ENCODE results near the gene PIGQ.

Gene PIGQ

GRCh38 chr16:603933-604332 is 34.2 kb downstream of the PIGQ start (continued):
- TF ChIP-seq, protein P1, sequence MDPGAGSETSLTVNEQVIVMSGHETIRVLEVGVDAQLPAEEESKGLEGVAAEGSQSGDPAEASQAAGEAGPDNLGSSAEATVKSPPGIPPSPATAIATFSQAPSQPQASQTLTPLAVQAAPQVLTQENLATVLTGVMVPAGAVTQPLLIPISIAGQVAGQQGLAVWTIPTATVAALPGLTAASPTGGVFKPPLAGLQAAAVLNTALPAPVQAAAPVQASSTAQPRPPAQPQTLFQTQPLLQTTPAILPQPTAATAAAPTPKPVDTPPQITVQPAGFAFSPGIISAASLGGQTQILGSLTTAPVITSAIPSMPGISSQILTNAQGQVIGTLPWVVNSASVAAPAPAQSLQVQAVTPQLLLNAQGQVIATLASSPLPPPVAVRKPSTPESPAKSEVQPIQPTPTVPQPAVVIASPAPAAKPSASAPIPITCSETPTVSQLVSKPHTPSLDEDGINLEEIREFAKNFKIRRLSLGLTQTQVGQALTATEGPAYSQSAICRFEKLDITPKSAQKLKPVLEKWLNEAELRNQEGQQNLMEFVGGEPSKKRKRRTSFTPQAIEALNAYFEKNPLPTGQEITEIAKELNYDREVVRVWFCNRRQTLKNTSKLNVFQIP (CRISPR knock-in tag; IDR thresholded peaks at IDR 0.05; ENCODE audit: borderline replicate concordance, low read depth) = no peak

DNA sequence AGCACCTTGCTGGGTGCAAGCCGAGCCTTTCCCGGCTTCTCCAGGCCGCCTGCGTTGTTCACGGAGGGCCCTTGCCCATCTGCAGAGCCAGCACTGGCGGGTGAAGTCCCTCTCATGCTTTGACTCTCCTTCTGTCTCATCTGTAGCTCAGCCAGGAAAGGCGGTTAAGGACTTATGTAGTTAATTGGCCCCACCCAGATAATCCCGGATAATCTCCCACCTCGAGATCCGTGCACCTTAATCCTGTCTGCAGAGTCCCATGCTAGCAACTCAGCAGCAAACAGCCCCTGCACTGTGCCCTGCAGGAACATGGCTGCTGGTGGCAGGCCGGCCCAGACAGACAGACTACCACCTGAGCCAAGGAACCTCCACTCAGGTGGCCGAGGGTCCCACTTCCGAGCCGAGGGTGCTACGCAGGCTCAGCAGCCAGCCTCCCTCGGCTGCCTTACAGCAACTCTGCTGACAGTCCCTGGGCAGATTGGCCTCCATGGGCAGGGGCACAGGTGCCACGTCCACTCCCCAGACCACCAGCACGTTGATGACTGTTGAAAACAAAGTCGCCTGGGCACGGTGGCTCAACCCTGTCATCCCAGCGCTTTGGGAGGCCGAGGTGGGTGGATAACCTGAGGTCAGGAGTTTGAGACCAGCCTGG is 37.0 kb downstream of the PIGQ start:
- ATAC-seq = no peak
- TF ChIP-seq OSR1 (CRISPR knock-in tag; IDR thresholded peaks at IDR 0.05) = no peak
- no peak for TF ChIP-seq BACH2 (CRISPR knock-in tag; IDR thresholded peaks at IDR 0.05; ENCODE audit: borderline replicate concordance)
- TF ChIP-seq ZNF70 (CRISPR knock-in tag; IDR thresholded peaks at IDR 0.05) = no peak
- TF ChIP-seq, protein P2, sequence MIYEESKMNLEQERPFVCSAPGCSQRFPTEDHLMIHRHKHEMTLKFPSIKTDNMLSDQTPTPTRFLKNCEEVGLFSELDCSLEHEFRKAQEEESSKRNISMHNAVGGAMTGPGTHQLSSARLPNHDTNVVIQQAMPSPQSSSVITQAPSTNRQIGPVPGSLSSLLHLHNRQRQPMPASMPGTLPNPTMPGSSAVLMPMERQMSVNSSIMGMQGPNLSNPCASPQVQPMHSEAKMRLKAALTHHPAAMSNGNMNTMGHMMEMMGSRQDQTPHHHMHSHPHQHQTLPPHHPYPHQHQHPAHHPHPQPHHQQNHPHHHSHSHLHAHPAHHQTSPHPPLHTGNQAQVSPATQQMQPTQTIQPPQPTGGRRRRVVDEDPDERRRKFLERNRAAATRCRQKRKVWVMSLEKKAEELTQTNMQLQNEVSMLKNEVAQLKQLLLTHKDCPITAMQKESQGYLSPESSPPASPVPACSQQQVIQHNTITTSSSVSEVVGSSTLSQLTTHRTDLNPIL (CRISPR knock-in tag; IDR thresholded peaks at IDR 0.05; ENCODE audit: low read depth) = no peak
- no peak for TF ChIP-seq ESRRG (CRISPR knock-in tag; IDR thresholded peaks at IDR 0.05)
- no peak for TF ChIP-seq ISL1 (CRISPR knock-in tag; IDR thresholded peaks at IDR 0.05)
- TF ChIP-seq SNAI2 (CRISPR knock-in tag; IDR thresholded peaks at IDR 0.05) = no peak
- TF ChIP-seq PPARA (CRISPR knock-in tag; IDR thresholded peaks at IDR 0.05; ENCODE audit: borderline replicate concordance) = no peak
- TF ChIP-seq, protein P3, sequence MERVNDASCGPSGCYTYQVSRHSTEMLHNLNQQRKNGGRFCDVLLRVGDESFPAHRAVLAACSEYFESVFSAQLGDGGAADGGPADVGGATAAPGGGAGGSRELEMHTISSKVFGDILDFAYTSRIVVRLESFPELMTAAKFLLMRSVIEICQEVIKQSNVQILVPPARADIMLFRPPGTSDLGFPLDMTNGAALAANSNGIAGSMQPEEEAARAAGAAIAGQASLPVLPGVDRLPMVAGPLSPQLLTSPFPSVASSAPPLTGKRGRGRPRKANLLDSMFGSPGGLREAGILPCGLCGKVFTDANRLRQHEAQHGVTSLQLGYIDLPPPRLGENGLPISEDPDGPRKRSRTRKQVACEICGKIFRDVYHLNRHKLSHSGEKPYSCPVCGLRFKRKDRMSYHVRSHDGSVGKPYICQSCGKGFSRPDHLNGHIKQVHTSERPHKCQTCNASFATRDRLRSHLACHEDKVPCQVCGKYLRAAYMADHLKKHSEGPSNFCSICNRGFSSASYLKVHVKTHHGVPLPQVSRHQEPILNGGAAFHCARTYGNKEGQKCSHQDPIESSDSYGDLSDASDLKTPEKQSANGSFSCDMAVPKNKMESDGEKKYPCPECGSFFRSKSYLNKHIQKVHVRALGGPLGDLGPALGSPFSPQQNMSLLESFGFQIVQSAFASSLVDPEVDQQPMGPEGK (CRISPR knock-in tag; IDR thresholded peaks at IDR 0.05; ENCODE audit: borderline replicate concordance) = no peak
- TF ChIP-seq TSHZ2 (CRISPR knock-in tag; IDR thresholded peaks at IDR 0.05) = no peak
- TF ChIP-seq ZNF565 (CRISPR knock-in tag; conservative IDR thresholded peaks at IDR 0.05; ENCODE audit: low read depth) = no peak
- no peak for TF ChIP-seq TOX (CRISPR knock-in tag; IDR thresholded peaks at IDR 0.05; ENCODE audit: borderline replicate concordance)
- no peak for TF ChIP-seq GLIS3 (CRISPR knock-in tag; IDR thresholded peaks at IDR 0.05)

- no peak for TF ChIP-seq RARB (CRISPR knock-in tag; IDR thresholded peaks at IDR 0.05)
- no peak for TF ChIP-seq CSRNP3 (CRISPR knock-in tag; IDR thresholded peaks at IDR 0.05)
- TF ChIP-seq, protein P1 (CRISPR knock-in tag; IDR thresholded peaks at IDR 0.05; ENCODE audit: borderline replicate concordance, low read depth) = no peak
- no peak for TF ChIP-seq ESRRG (CRISPR knock-in tag; IDR thresholded peaks at IDR 0.05)
- TF ChIP-seq, protein P2 (CRISPR knock-in tag; IDR thresholded peaks at IDR 0.05; ENCODE audit: low read depth) = no peak
- TF ChIP-seq ZNF8 (CRISPR knock-in tag; IDR thresholded peaks at IDR 0.05) = no peak
- TF ChIP-seq ZFP30 (CRISPR knock-in tag; IDR thresholded peaks at IDR 0.05) = no peak
- TF ChIP-seq ZFP3 (CRISPR knock-in tag; IDR thresholded peaks at IDR 0.05) = no peak
- no peak for TF ChIP-seq ARNTL (CRISPR knock-in tag; IDR thresholded peaks at IDR 0.05; ENCODE audit: borderline replicate concordance, low read depth)
- no peak for TF ChIP-seq OSR1 (CRISPR knock-in tag; IDR thresholded peaks at IDR 0.05)
- no peak for ATAC-seq
These were observed 38.3 kb downstream of the PIGQ start for GRCh38 chr16:608019-608418.
